HuH-7.5 (cell line): ENCODE measurements around the gene DRD2.

Experiments used
- DNase-seq: peaks from one replicate; pipeline ENCODE4 v3.0.0; 2011; ENCODE audit warnings: low spot score

Gene DRD2

DNA sequence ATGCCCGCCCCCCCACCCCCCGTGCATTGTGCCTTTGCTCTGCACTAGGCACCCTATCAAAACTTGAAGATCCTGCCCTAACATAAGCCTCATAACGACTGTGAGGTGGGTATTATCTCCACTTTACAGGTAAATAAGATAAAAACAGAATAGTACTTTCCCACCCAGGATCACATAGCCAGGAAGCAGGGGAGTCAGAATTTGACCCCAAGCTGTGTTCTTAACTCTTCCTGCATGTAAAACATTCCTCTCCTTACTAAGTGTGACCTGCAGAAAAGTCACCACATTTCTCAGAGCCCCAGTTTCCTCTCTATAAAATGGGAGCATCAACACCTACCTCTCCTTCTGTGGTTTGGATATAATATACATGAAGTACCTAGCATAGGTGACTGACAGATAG is 105.8 kb downstream of the DRD2 start:
- no peak for DNase-seq

DNA sequence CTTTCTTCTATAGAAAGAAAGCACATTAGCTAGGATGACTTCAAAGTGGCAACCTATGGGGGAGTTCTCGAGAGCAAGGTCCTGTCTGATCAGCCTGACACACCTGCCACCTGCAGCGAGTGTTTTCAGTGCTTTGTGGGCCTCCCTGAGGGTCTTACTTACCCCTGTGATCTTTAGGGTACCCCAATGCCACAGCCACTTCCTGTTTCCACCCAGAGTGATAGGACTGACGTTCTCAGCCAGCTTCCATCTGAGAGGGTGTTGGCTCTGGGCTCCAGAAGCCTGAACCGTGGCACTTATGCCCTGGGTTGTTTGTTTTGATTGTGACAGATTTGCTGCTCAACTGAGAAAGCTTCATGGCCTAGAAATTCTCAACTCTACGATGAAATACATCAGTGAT is 109.3 kb downstream of the DRD2 start:
- DNase-seq, result no peak

DNA sequence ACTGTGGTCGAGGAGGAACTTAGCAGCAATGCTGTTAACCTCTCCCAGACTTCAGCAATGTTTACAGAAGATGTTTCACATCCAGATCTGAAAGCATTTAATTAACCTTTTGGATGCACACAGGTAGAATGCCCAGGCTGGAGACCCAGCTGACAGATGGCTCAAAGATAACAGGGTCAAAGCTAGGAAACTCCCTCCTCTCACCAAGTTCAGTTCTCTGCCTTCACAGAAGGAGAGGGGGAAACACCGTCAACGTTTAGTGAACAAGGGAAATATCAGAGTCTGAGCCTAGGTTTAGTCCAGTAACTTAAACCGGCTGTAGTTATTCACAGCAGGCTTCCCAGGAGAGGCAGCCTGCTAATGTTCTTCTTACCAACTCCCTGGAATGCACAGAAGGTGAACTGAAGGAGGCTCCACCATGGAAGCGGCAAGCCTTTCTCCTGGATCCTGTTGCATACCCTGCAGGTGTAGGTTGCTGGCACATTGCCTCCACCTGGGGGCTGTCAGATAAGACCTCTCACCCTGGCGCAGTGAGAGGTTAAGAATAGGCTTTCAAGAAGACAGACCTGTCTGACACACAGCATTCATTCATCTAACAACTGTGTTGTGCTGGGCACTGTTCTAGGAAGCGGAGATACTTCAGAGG is 111.1 kb downstream of the DRD2 start:
- no peak for DNase-seq

DNA sequence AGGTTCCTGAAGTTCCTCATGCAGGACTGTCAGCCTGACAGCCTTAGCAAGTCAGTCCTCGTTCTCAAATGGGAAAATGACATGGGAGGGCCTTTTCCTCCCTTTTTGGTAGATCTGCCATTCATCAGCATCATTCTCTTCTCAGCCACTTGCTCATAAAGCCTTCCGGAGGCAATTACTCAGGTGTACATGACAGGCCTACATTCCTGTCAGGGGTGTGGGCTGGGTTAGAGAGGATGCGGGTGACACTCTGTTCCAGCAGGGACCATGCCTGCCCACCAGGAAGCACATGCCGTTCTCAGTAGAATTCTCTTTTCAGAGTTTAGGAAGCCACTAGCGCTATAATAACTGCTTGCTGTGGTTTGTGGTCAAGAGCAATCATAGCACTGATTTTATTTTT is 111.8 kb downstream of the DRD2 start:
- no peak for DNase-seq
